HG02938 (cell line): Measurements from ENCODE around the gene BLZF1.
"Not testable (repeated sequence)": the region's sequence is repeated elsewhere in the genome, so short reads cannot be mapped to it uniquely, and the experiment has no call there.

Experiments used
- ATAC-seq: cut with Tn5 transposase; IDR thresholded peaks from one replicate; pipeline ENCODE4 v1.9.1; 2021; ENCODE audit warnings: mild to moderate bottlenecking, moderate library complexity; ENCODE audit not compliant: unreplicated experiment

Gene BLZF1

GRCh38 chr1:169360415-169360814 is 7.6 kb upstream of the BLZF1 start:
- ATAC-seq = no peak

DNA sequence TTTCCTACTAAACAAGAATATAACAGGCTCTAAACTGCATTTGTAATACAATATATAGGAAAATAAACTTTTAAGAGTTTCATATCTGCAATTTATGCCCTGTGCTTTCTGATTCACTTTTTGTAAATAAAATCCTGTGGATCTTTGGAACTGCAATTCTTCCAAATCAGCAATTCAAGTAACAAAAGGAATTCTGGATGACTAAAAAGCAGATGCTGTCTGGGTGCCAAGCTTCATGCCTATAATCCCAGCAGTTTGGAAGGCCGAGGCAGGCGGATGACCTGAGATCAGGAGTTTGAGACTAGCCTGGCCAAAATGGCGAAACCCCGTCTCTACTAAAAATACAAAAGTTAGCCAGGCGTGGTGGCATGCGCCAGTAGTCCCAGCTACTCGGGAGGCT is 6.7 kb upstream of the BLZF1 start:
- no peak for ATAC-seq

DNA sequence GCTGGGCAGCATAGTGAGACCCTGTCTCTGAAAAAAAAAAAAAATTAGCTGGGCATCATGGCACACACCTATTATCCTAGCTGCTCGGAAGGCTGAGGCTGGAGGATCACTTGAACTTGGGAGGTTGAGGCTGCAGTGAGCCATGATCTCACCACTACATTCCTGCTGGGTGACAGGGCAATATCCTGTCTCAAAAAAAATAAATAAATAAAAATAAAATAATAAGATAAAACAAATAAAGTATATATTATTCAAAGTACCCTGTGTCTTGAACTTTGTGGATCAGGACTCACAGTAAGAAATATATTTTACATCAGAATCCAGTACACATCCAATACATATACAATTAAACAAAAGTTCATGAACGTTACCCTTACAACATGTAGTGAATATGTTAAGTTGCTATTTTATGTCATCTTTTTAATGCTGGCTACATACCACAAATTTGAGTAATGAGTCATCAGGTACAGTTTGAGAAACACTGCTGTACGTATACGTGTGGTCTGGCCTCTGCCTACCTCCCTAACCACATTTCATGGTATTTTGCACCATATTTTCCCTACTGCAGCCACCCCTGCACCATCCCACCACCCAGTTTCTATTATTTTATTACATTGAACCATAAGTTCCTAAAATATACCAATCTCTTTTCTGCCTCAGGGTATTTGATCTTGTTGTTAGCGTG is 4.8 kb upstream of the BLZF1 start:
- peak; percentile 31 for ATAC-seq

DNA sequence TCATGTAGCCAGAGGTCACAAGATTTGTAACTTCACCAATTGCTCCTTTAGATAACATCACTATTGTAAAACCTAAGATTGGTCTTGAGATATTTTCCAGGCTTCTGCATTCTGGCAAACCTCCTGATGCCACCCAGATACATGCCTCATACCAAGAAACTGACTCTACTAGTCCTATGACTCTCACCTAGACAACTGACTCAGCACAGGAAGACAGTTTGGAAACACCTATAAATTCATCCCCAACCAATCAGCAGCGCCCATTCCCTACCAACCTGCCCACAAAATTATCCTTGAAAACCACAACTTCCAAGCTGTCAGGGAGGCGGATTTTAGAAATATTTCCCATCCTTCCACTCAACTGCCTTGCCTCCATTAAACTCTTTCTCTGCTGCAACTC is 3.0 kb upstream of the BLZF1 start:
- ATAC-seq = no peak

GRCh38 chr1:169367096-169367685 is 804 bp upstream of the BLZF1 start:
- ATAC-seq = no peak

DNA sequence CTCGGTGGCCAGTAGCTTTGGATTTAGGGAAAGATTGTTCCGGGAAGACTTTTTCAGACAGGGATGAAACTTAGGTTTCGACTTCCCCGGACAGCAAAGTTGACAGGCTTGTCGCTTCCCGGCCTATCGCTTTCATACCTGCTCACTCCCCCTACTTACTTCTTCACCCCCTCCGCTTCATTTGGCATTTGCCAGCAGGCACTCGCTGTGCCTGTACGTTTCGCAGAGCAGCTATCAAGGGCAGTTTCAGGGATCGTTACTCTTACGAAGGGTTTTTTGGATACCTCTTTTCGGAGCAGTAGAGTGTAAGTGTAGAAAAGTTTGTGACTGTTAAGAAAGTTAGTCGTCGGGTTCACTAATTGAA is 393 bp downstream of the BLZF1 start:
- no peak for ATAC-seq

GRCh38 chr1:169371404-169371803 is 3.4 kb downstream of the BLZF1 start:
- no peak for ATAC-seq

- no peak for ATAC-seq
These were observed 13.2 kb downstream of the BLZF1 start for GRCh38 chr1:169381162-169381561.

- ATAC-seq = no peak
These were observed 15.5 kb downstream of the BLZF1 start for GRCh38 chr1:169383449-169383848.

DNA sequence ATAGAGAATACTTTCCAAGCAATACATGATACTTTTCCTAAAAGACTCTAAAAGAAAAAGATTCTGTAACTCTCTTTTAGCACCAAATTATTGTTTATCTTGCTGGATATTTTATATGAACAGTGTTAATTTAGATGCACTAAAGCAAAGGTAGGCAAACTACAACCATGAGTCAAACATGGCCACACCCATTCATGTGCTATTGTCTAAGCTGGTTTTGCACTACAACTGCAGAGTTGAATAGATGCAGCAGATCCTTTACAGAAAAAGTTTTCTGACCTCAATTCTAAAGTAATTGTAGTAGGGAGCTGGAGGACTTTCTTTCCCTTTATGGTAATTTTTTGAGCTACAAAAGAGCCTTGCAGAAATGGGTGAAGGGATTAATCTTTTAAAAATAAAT is 19.4 kb downstream of the BLZF1 start:
- ATAC-seq = no peak

GRCh38 chr1:169390303-169390702 is 22.3 kb downstream of the BLZF1 start:
- ATAC-seq = peak; percentile 87

- no peak for ATAC-seq
These were observed 24.4 kb downstream of the BLZF1 start for GRCh38 chr1:169392406-169392805.

DNA sequence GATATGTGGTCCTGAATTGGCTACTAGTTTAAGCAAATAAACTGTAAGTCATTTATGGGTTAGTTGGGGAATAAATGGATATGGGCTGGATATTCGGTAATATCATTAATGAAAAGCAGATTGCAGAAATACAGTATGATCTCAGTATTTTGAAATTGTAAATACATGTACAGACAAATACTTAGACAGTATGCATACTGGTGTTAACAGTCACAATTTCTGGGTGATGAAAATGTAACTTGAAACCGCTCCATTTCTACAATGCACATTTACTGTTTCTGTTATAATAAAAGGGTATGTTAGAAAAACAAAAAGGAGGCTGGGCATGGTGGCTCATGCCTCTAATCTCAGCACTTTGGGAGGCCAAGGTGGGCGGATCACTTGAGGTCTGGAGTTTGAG is 28.0 kb downstream of the BLZF1 start:
- ATAC-seq = no peak

DNA sequence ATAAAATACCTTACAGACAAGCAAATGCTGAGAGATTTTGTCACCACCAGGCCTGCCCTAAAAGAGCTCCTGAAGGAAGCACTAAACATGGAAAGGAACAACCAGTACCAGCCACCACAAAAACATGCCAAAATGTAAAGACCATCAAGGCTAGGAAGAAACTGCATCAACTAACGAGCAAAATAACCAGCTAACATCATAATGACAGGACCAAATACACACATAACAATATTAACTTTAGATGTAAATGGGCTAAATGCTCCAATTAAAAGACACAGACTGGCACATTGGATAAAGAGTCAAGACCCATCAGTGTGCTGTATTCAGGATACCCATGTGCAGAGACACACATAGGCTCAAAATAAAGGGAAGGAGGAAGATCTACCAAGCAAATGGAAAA is 34.6 kb downstream of the BLZF1 start:
- ATAC-seq = not testable (repeated sequence)

- ATAC-seq = not testable (repeated sequence)
These were observed 40.3 kb downstream of the BLZF1 start for GRCh38 chr1:169408340-169408739.

- ATAC-seq = no peak
These were observed 47.0 kb downstream of the BLZF1 start for GRCh38 chr1:169414952-169415351.

DNA sequence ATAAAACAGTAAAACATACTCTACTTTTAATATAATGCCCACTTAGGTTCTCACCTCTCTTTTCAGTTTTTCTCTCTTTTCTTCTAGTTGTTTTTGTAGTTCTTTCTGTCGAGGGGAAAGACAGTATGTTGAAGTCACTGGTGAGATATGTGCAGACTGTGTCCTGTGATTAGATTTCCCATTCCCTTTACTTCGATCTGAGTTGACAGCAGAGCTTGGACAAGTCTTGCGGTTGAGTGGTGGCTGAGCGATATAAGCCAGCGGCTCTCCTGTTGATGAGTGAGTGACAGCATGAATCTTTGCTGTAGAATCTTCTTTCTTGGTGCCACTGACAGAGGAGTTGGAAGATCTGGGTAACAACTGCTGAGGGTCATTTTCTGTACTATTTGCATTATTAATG is 53.3 kb downstream of the BLZF1 start:
- no peak for ATAC-seq

DNA sequence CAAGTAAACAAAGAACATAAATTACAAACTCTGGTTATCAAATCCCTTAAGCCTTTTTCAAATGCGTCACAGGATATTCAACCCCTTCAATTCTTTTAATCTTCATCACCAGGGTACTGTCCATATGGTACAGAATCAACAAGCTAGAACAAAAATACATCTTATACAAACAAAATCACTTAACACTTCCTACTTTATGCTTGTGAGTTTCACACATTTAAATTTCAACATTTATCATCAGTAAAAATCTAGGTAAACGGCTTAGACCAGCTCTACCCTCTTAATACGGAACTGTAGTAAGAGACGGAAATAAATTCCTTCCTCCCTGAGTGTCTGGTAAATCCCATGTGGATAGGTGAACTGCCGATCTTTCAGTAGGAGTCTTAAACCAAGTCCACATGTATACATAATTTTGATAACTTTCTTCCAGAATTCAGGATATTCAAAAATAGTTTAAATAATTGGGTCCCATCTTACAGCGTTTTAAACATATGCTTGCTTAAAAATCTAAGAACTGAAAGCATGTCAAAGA is 58.2 kb downstream of the BLZF1 start:
- no peak for ATAC-seq

DNA sequence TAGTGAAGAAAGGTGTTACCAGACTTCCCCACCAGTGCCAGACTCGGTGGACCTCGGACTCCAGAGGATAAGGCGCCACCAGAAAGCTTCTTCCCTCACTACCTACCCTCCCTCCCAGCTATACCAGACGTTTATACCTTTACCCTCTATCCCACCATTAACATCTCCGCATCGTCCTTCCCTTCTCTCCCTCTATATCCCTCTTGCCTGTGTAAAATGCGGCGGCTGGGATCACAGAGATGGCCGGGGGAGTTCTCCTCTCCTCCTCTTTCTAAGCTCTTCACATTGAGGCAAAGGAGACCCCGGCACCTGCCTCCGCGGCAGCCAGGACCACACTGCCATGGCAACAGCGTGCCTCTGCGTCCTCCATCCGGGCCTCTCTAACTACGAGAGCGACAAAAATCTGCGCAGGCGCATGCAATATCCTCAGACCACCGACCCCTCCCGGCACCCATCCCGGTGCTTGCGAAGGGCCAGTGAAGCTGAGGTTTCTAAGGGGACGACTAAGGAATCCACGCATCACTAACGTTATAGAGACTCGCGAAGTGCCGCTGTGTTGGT is 59.2 kb downstream of the BLZF1 start, which contains the start of gene CCDC181:
Gene CCDC181, minus strand, starts transcription at position 394 of the 561 bp plus-strand sequence. CDS start 2,547 bp downstream, outside the sequence.
- peak; percentile 67 for ATAC-seq
